Nephron progenitor cell (in vitro differentiated cells): ENCODE results near the gene FAM3B.

ENCODE experiments used
- DNase-seq: peaks from one replicate; pipeline ENCODE4 v3.0.0; 2021
- H3K27ac Mint-ChIP-seq: 2 replicates; pipeline ENCODE4 v1.8.0; 2021; ENCODE audit warnings: mild to moderate bottlenecking, moderate library complexity, mixed read lengths
- H3K27me3 Mint-ChIP-seq: 2 replicates; pipeline ENCODE4 v1.8.0; 2021; ENCODE audit warnings: mild to moderate bottlenecking, low read depth, mixed read lengths; ENCODE audit not compliant: poor library complexity
- H3K36me3 Mint-ChIP-seq: 2 replicates; pipeline ENCODE4 v1.8.0; 2021; ENCODE audit warnings: low read depth, mixed read lengths
- H3K4me1 Mint-ChIP-seq: 2 replicates; pipeline ENCODE4 v1.8.0; 2021; ENCODE audit warnings: mixed read lengths
- H3K4me3 Mint-ChIP-seq: 2 replicates; pipeline ENCODE4 v1.8.0; 2021; ENCODE audit warnings: mild to moderate bottlenecking, moderate library complexity, mixed read lengths
- H3K9me3 Mint-ChIP-seq: 2 replicates; pipeline ENCODE4 v1.8.0; 2021; ENCODE audit warnings: mild to moderate bottlenecking, moderate library complexity, mixed read lengths
- TF ChIP-seq, protein P1 (sequence below): fragments of 200-600 bp; sonication (generic); IDR thresholded peaks from 2 replicates; pipeline ENCODE4 v1.5.0; 2021; ENCODE audit warnings: antibody characterized with exemption

The FAM3B gene

DNA sequence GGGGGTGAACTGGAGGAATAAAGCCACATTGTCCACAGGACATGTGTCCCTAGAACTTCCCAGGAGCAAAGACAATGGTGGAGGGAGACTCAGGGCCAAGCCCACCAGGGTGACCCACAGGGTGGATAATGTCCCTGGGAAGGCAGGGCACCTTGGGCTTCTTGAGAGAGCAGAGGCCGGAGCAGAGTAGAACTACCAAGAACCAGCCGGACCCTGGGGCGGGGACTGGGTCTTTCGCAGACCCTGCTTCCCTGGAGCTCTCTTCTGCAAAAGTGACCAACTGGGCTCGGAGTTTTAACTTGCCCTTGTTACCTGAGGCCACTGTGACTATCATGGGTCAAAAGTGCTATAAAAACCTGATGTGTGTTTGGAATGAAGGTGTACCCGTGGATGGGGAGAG lies 875 bp upstream of the FAM3B start:
- Mint-ChIP-seq H3K4me3 (peak overlapping the region; percentile 78), H3K27me3 (peaks cover 72% of the 10 kb centered on the region), H3K4me1 (peaks cover 18% of the 10 kb centered on the region), H3K9me3 (no peaks in the 10 kb centered on the region), H3K27ac (no peak overlapping the region), H3K36me3 (no peaks in the 10 kb centered on the region)
- TF ChIP-seq, protein P1, sequence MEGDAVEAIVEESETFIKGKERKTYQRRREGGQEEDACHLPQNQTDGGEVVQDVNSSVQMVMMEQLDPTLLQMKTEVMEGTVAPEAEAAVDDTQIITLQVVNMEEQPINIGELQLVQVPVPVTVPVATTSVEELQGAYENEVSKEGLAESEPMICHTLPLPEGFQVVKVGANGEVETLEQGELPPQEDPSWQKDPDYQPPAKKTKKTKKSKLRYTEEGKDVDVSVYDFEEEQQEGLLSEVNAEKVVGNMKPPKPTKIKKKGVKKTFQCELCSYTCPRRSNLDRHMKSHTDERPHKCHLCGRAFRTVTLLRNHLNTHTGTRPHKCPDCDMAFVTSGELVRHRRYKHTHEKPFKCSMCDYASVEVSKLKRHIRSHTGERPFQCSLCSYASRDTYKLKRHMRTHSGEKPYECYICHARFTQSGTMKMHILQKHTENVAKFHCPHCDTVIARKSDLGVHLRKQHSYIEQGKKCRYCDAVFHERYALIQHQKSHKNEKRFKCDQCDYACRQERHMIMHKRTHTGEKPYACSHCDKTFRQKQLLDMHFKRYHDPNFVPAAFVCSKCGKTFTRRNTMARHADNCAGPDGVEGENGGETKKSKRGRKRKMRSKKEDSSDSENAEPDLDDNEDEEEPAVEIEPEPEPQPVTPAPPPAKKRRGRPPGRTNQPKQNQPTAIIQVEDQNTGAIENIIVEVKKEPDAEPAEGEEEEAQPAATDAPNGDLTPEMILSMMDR, result no peak
- no peak for DNase-seq

DNA sequence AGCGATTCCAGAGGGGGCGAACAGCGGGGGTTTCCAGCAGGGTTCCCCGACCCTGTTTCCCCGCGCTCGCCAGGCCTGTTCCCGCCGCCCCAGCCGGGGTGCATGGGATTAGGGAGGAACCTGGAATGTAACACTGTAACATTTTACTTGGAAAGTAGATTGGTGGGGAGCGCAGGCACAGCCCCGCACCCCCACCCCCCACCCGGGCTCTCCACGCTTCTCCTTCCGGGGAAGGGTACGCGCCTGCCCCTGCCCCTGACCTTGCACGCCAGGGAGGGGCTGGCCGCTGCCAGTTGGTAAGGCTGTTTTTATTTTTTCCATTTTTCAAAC lies 427 bp downstream of the FAM3B start:
- Mint-ChIP-seq H3K27me3 (peaks cover 72% of the 10 kb centered on the region), H3K9me3 (no peaks in the 10 kb centered on the region), H3K27ac (no peak overlapping the region), H3K36me3 (no peaks in the 10 kb centered on the region), H3K4me1 (peaks cover 23% of the 10 kb centered on the region), H3K4me3 (peak overlapping the region; percentile 78)
- TF ChIP-seq, protein P1, result no peak
- DNase-seq, result no peak

DNA sequence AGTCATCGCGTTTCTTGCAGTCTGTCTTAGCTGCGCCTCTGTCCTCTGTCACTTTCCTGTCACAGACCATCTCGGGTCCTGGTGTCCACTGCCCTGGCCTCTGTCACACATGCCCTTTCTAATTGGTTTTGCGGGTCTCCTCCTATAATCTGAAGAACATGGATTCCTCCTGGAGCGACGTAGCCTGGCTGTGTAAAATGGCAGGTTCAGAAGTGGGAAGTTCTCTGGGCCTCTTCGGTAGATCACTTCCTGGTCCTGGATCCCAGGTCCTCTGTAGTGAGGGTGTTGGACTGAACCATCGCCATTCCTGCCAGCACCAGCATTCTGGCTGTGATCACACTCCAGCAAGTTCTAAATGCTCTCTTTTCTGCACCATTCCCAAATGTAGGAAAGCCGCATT lies 857 bp downstream of the FAM3B start:
- no peak overlapping the region for H3K27ac Mint-ChIP-seq
- no peaks in the 10 kb centered on the region for H3K36me3 Mint-ChIP-seq
- peaks cover 72% of the 10 kb centered on the region for H3K27me3 Mint-ChIP-seq
- no peak for DNase-seq
- peaks cover 25% of the 10 kb centered on the region for H3K4me1 Mint-ChIP-seq
- H3K4me3 Mint-ChIP-seq, result peak overlapping the region; percentile 78
- TF ChIP-seq, protein P1, result no peak
- no peaks in the 10 kb centered on the region for H3K9me3 Mint-ChIP-seq

- Mint-ChIP-seq H3K27me3 (peaks cover 67% of the 10 kb centered on the region), H3K9me3 (no peaks in the 10 kb centered on the region), H3K4me3 (no peak overlapping the region), H3K4me1 (peaks cover 32% of the 10 kb centered on the region), H3K36me3 (no peaks in the 10 kb centered on the region), H3K27ac (no peak overlapping the region)
- DNase-seq, result no peak
- TF ChIP-seq, protein P1, result no peak
These were observed 1.6 kb downstream of the FAM3B start for GRCh38 chr21:41318218-41318617.

- no peak for DNase-seq
- H3K27me3 Mint-ChIP-seq, result peaks cover 60% of the 10 kb centered on the region
- no peaks in the 10 kb centered on the region for H3K9me3 Mint-ChIP-seq
- H3K4me3 Mint-ChIP-seq, result no peak overlapping the region
- no peak overlapping the region for H3K27ac Mint-ChIP-seq
- TF ChIP-seq, protein P1, result no peak
- H3K4me1 Mint-ChIP-seq, result peaks cover 36% of the 10 kb centered on the region
- H3K36me3 Mint-ChIP-seq, result no peaks in the 10 kb centered on the region
These were observed 2.7 kb downstream of the FAM3B start for GRCh38 chr21:41319273-41319672.

GRCh38 chr21:41321211-41321907 lies 4.8 kb downstream of the FAM3B start:
- H3K36me3 Mint-ChIP-seq, result no peaks in the 10 kb centered on the region
- DNase-seq, result no peak
- H3K27ac Mint-ChIP-seq, result no peak overlapping the region
- peaks cover 48% of the 10 kb centered on the region for H3K27me3 Mint-ChIP-seq
- no peak overlapping the region for H3K4me3 Mint-ChIP-seq
- no peaks in the 10 kb centered on the region for H3K9me3 Mint-ChIP-seq
- peaks cover 23% of the 10 kb centered on the region for H3K4me1 Mint-ChIP-seq
- TF ChIP-seq, protein P1, result no peak
